Dendritic cell treated with granulocyte-macrophage colony-stimulating factor and Interleukin-4, amounts not matched to agents 40 ng/mL and 50 ng/mL, for 4 days (primary cell): Measurements from ENCODE around the gene CHML.
A peak's percentile ranks its signal among the peaks of the same experiment; 100 is the strongest.
"Not testable (repeated sequence)": the region's sequence is repeated elsewhere in the genome, so short reads cannot be mapped to it uniquely, and the experiment has no call there.

Experiments used
- H3K27ac Mint-ChIP-seq: one replicate; pipeline ENCODE4 v1.8.0; 2022; ENCODE audit warnings: mild to moderate bottlenecking, mixed read lengths
- H3K27me3 Mint-ChIP-seq: one replicate; pipeline ENCODE4 v1.8.0; 2022; ENCODE audit warnings: mild to moderate bottlenecking, mixed read lengths
- H3K36me3 Mint-ChIP-seq: one replicate; pipeline ENCODE4 v1.8.0; 2022; ENCODE audit warnings: low read depth, mixed read lengths
- H3K4me1 Mint-ChIP-seq: one replicate; pipeline ENCODE4 v1.8.0; 2022; ENCODE audit warnings: low read depth, mixed read lengths
- H3K4me3 Mint-ChIP-seq: one replicate; pipeline ENCODE4 v1.8.0; 2022; ENCODE audit warnings: mild to moderate bottlenecking, moderate library complexity, mixed read lengths
- H3K9me3 Mint-ChIP-seq: one replicate; pipeline ENCODE4 v1.8.0; 2022; ENCODE audit warnings: mixed read lengths
- intact Hi-C: fragments of 100-400 bp; cut with micrococcal nuclease; formaldehyde crosslinking; loops from one replicate; pipeline ENCODE4 v1.15.0; 2022

CHML gene

GRCh38 chr1:241640149-241640866, at the start of gene CHML, which contains the start of gene OPN3:
TSS of gene CHML (minus strand) at chr1:241640369. CDS start at chr1:241635766, 4,603 bp downstream.
TSS of gene OPN3 (minus strand) at chr1:241640369. CDS start at chr1:241640254, 115 bp downstream.
- Mint-ChIP-seq H3K9me3 (no peaks in the 10 kb centered on the region), H3K27me3 (no peaks in the 10 kb centered on the region), H3K27ac (peak within 1 kb of the TSS; percentile 92), H3K36me3 (peaks cover 12% of the 10 kb centered on the region), H3K4me1 (peaks cover 33% of the 10 kb centered on the region), H3K4me3 (peak within 1 kb of the TSS; percentile 93)
- intact Hi-C loops: loop anchor here (1.0 kb wide), 1 partner anchor 207 kb away; no protein-coding TSS in a partner anchor

- Mint-ChIP-seq H3K27me3 (peaks cover 24% of the 10 kb centered on the region), H3K4me3 (no peak overlapping the region), H3K36me3 (no peaks in the 10 kb centered on the region), H3K4me1 (no peaks in the 10 kb centered on the region), H3K9me3 (no peaks in the 10 kb centered on the region), H3K27ac (no peak overlapping the region)
- intact Hi-C loops: no loop called here
These were observed 48.8 kb upstream of the CHML start for GRCh38 chr1:241688940-241689368.

GRCh38 chr1:241684108-241684507, 43.9 kb upstream of the CHML start:
- no peak overlapping the region for H3K27ac Mint-ChIP-seq
- no peak overlapping the region for H3K4me3 Mint-ChIP-seq

GRCh38 chr1:241682921-241683320, 42.8 kb upstream of the CHML start:
- Mint-ChIP-seq H3K4me3 (no peak overlapping the region), H3K27ac (no peak overlapping the region), H3K36me3 (no peaks in the 10 kb centered on the region), H3K27me3 (peaks cover 12% of the 10 kb centered on the region), H3K4me1 (no peaks in the 10 kb centered on the region), H3K9me3 (no peaks in the 10 kb centered on the region)
- intact Hi-C loops: no loop called here

More at GRCh38 chr1:241684108-241684507, 43.9 kb upstream of the CHML start:
- intact Hi-C loops: no loop called here
- Mint-ChIP-seq H3K9me3 (no peaks in the 10 kb centered on the region), H3K27me3 (peaks cover 14% of the 10 kb centered on the region), H3K36me3 (no peaks in the 10 kb centered on the region), H3K4me1 (no peaks in the 10 kb centered on the region)

GRCh38 chr1:241681861-241682448, 41.8 kb upstream of the CHML start:
- H3K9me3 Mint-ChIP-seq, H3K36me3 Mint-ChIP-seq, H3K27ac Mint-ChIP-seq, H3K4me1 Mint-ChIP-seq, intact Hi-C loops, H3K4me3 Mint-ChIP-seq: not testable (repeated sequence)
- peaks cover 14% of the 10 kb centered on the region for H3K27me3 Mint-ChIP-seq

- Mint-ChIP-seq H3K9me3 (no peaks in the 10 kb centered on the region), H3K27ac (no peak overlapping the region), H3K4me3 (no peak overlapping the region), H3K4me1 (no peaks in the 10 kb centered on the region), H3K36me3 (no peaks in the 10 kb centered on the region), H3K27me3 (peaks cover 14% of the 10 kb centered on the region)
- intact Hi-C loops: no loop called here
These were observed 39.8 kb upstream of the CHML start for GRCh38 chr1:241679961-241680360.

- Mint-ChIP-seq H3K27me3 (peaks cover 11% of the 10 kb centered on the region), H3K36me3 (no peaks in the 10 kb centered on the region), H3K27ac (no peak overlapping the region), H3K4me1 (no peaks in the 10 kb centered on the region), H3K9me3 (no peaks in the 10 kb centered on the region), H3K4me3 (no peak overlapping the region)
- intact Hi-C loops: no loop called here
These were observed 39.2 kb upstream of the CHML start for GRCh38 chr1:241679404-241679803.

- no peak overlapping the region for H3K4me3 Mint-ChIP-seq
- no peaks in the 10 kb centered on the region for H3K9me3 Mint-ChIP-seq
- no peaks in the 10 kb centered on the region for H3K36me3 Mint-ChIP-seq
- no peaks in the 10 kb centered on the region for H3K4me1 Mint-ChIP-seq
- peaks cover 11% of the 10 kb centered on the region for H3K27me3 Mint-ChIP-seq
- intact Hi-C loops: no loop called here
- no peak overlapping the region for H3K27ac Mint-ChIP-seq
These were observed 38.4 kb upstream of the CHML start for GRCh38 chr1:241678536-241678935.

- H3K27ac Mint-ChIP-seq: no peak overlapping the region
- H3K27me3 Mint-ChIP-seq: peaks cover 14% of the 10 kb centered on the region
These were observed 37.0 kb upstream of the CHML start for GRCh38 chr1:241677201-241677600.

GRCh38 chr1:241675983-241676382, 35.8 kb upstream of the CHML start:
- Mint-ChIP-seq H3K27ac (no peak overlapping the region), H3K36me3 (no peaks in the 10 kb centered on the region), H3K4me1 (no peaks in the 10 kb centered on the region), H3K4me3 (no peak overlapping the region), H3K9me3 (no peaks in the 10 kb centered on the region), H3K27me3 (peaks cover 14% of the 10 kb centered on the region)
- intact Hi-C loops: no loop called here

More at GRCh38 chr1:241677201-241677600, 37.0 kb upstream of the CHML start:
- Mint-ChIP-seq H3K36me3 (no peaks in the 10 kb centered on the region), H3K4me1 (no peaks in the 10 kb centered on the region), H3K9me3 (no peaks in the 10 kb centered on the region), H3K4me3 (no peak overlapping the region)
- intact Hi-C loops: no loop called here

- Mint-ChIP-seq H3K36me3 (no peaks in the 10 kb centered on the region), H3K27ac (no peak overlapping the region), H3K4me3 (no peak overlapping the region), H3K9me3 (no peaks in the 10 kb centered on the region), H3K4me1 (no peaks in the 10 kb centered on the region), H3K27me3 (peaks cover 8% of the 10 kb centered on the region)
- intact Hi-C loops: no loop called here
These were observed 34.7 kb upstream of the CHML start for GRCh38 chr1:241674805-241675384.

- no peaks in the 10 kb centered on the region for H3K36me3 Mint-ChIP-seq
- H3K27ac Mint-ChIP-seq: no peak overlapping the region
- H3K27me3 Mint-ChIP-seq: peaks cover 6% of the 10 kb centered on the region
- no peaks in the 10 kb centered on the region for H3K4me1 Mint-ChIP-seq
- H3K9me3 Mint-ChIP-seq: no peaks in the 10 kb centered on the region
- no peak overlapping the region for H3K4me3 Mint-ChIP-seq
- intact Hi-C loops: no loop called here
These were observed 32.1 kb upstream of the CHML start for GRCh38 chr1:241672301-241672700.

- Mint-ChIP-seq H3K4me1 (no peaks in the 10 kb centered on the region), H3K27me3 (no peaks in the 10 kb centered on the region), H3K27ac (no peak overlapping the region), H3K9me3 (no peaks in the 10 kb centered on the region), H3K36me3 (no peaks in the 10 kb centered on the region), H3K4me3 (no peak overlapping the region)
- intact Hi-C loops: no loop called here
These were observed 26.2 kb upstream of the CHML start for GRCh38 chr1:241666419-241666818.

- Mint-ChIP-seq H3K27ac (no peak overlapping the region), H3K4me3 (no peak overlapping the region), H3K4me1 (no peaks in the 10 kb centered on the region), H3K36me3 (no peaks in the 10 kb centered on the region), H3K27me3 (peaks cover 2% of the 10 kb centered on the region), H3K9me3 (no peaks in the 10 kb centered on the region)
- intact Hi-C loops: no loop called here
These were observed 20.3 kb upstream of the CHML start for GRCh38 chr1:241660424-241660972.
